Natural killer cell (primary cell): ENCODE measurements around the gene JAGN1. TPM values are rescaled to one million over a fixed set of nuclear protein-coding genes. Genes with fewer than 3 reads are reported as not detected.
A peak's percentile ranks its signal among the peaks of the same experiment; 100 is the strongest.
"Not testable (repeated sequence)": the region's sequence is repeated elsewhere in the genome, so short reads cannot be mapped to it uniquely, and the experiment has no call there.

Source experiments
- ATAC-seq, 3 donors: fragments of 150-1000 bp in 2 of 3; fragments of 200-7000 bp in 1 of 3; cut with Tn5 transposase; 1 replicate in 1 of 3; 2 replicates in 2 of 3; pipeline ENCODE4 v1.10.0; 2021; ENCODE audit warnings: mild to moderate bottlenecking in 2 of 3, moderate library complexity in 2 of 3
- DNase-seq, 2 donors: peaks; one replicate each; pipeline versions ENCODE4 v3.0.0 to v3.0.0-alpha.2; 2013 to 2021; ENCODE audit warnings: mixed read lengths in 1 of 2
- H3K27ac ChIP-seq: one replicate; pipeline ENCODE4 v1.5.1; 2013; ENCODE audit warnings: mild to moderate bottlenecking, low read length
- H3K27me3 ChIP-seq: one replicate; pipeline ENCODE4 v1.6.1; 2013; ENCODE audit warnings: low read length; ENCODE audit not compliant: control insufficient read depth, insufficient read depth
- H3K36me3 ChIP-seq: one replicate; pipeline ENCODE4 v1.6.1; 2013; ENCODE audit warnings: low read length; ENCODE audit not compliant: control insufficient read depth, insufficient read depth
- H3K4me1 ChIP-seq: one replicate; pipeline ENCODE4 v1.6.1; 2013; ENCODE audit warnings: low read length; ENCODE audit not compliant: control insufficient read depth, insufficient read depth
- H3K4me3 ChIP-seq: one replicate; pipeline ENCODE4 v1.5.1; 2013; ENCODE audit warnings: low read length
- H3K9me3 ChIP-seq: one replicate; pipeline ENCODE4 v1.6.1; 2013; ENCODE audit warnings: low read length; ENCODE audit not compliant: control insufficient read depth, insufficient read depth
- H3K27ac Mint-ChIP-seq, 2 donors: one replicate each; pipeline ENCODE4 v1.8.0; 2022; ENCODE audit warnings: mild to moderate bottlenecking in 2 of 2, mixed read lengths in 2 of 2, moderate library complexity in 1 of 2
- H3K27me3 Mint-ChIP-seq, 2 donors: one replicate each; pipeline ENCODE4 v1.8.0; 2022; ENCODE audit warnings: low read depth in 2 of 2, mixed read lengths in 2 of 2
- H3K36me3 Mint-ChIP-seq: one replicate; pipeline ENCODE4 v1.8.0; 2022; ENCODE audit warnings: mixed read lengths
- H3K4me1 Mint-ChIP-seq, 2 donors: one replicate each; pipeline ENCODE4 v1.8.0; 2022; ENCODE audit warnings: mixed read lengths in 2 of 2
- H3K4me3 Mint-ChIP-seq: one replicate; pipeline ENCODE4 v1.8.0; 2022; ENCODE audit warnings: mild to moderate bottlenecking, moderate library complexity, mixed read lengths
- H3K9me3 Mint-ChIP-seq, 2 donors: one replicate each; pipeline ENCODE4 v1.8.0; 2022; ENCODE audit warnings: mixed read lengths in 2 of 2
- WGBS: methylation state at CpG from one replicate; pipeline ENCODE4 v1.1.7; 2013; ENCODE audit warnings: missing lambda C conversion rate; ENCODE audit not compliant: insufficient coverage; 5-methylcytosine and 5-hydroxymethylcytosine counted together
- intact Hi-C: fragments of 100-400 bp; cut with micrococcal nuclease; formaldehyde crosslinking; loops from one replicate; pipeline ENCODE4 v1.14.2; 2022
- total RNA-seq, 4 donors: library from RNA; stranded (reverse); fragments of 120-200 nt in 1 of 4; gene quantifications; one replicate each; pipeline versions ENCODE4 v1.2.3 to v1.2.4, GENCODE V29; 2013 to 2022
- TF ChIP-seq, protein P1 (sequence below): fragments of 200-600 bp; IDR thresholded peaks from one replicate; pipeline ENCODE4 v1.8.0; 2022; ENCODE audit warnings: antibody characterized with exemption

The JAGN1 gene
- total RNA-seq, 3 donors from 2014 or later (not counting 1 experiment from before 2014, with no cell fraction given) = 15.4 to 16.6 (median 15.5) TPM

DNA sequence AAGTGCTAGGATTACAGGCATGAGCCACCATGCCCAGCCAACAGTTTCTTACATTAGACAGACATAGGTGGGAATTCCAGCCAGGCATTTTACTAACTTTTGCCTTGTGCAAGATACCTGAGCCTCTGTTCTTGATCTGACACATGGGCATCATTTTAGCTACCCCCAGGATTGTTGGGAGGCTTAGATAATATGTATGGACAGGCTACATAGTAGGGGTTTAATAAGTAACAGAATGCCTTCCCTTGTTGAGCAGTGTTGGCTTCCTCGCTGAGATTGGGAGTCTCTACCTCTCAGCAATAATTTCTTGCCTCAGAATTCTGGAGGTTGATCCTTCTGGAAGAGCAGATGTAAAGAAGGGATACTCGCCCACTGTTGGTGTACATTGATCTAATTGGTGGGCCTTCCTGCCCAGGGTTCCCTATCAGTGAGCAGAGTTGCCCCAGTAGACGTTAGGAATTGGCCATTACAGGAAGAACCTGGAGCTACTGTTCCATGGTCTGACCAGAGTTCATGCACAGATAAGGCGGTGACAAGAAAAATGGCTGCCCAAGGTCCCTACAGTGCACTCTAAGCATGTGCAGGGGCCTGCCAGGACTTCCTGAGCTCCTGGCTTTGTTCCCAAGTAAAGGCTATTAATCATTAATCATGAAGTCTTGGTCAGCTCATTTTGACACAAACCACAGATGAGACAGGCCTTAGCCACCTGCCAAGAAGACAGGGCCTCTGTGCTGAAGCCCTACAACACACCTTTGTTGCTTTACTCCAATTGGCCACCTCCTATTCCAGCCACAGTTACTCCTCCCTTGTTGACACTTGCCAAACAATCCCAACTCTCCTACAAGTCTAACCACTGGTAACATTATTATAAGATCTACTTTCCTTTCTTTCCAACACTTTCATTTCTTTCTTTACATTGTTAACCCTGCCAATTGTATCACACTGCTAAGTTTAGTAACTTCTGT, 7.3 kb downstream of the JAGN1 start:
- H3K36me3 ChIP-seq = peaks cover 11% of the 10 kb centered on the region
- WGBS = 64% methylated on average over 4 of the region's 4 CpGs
- Mint-ChIP-seq H3K9me3 (no peaks in the 10 kb centered on the region), H3K36me3 (peaks cover 6% of the 10 kb centered on the region), H3K4me3 (no peak overlapping the region), H3K27ac (peak overlapping the region; percentile 9 to 62), H3K4me1 (peaks cover 39% of the 10 kb centered on the region in 2 donors), H3K27me3 (no peaks in the 10 kb centered on the region)
- no peak overlapping the region for H3K4me3 ChIP-seq
- no peaks in the 10 kb centered on the region for H3K27me3 ChIP-seq
- H3K9me3 ChIP-seq = no peaks in the 10 kb centered on the region
- intact Hi-C loops = no loop called here
- TF ChIP-seq, protein P1, sequence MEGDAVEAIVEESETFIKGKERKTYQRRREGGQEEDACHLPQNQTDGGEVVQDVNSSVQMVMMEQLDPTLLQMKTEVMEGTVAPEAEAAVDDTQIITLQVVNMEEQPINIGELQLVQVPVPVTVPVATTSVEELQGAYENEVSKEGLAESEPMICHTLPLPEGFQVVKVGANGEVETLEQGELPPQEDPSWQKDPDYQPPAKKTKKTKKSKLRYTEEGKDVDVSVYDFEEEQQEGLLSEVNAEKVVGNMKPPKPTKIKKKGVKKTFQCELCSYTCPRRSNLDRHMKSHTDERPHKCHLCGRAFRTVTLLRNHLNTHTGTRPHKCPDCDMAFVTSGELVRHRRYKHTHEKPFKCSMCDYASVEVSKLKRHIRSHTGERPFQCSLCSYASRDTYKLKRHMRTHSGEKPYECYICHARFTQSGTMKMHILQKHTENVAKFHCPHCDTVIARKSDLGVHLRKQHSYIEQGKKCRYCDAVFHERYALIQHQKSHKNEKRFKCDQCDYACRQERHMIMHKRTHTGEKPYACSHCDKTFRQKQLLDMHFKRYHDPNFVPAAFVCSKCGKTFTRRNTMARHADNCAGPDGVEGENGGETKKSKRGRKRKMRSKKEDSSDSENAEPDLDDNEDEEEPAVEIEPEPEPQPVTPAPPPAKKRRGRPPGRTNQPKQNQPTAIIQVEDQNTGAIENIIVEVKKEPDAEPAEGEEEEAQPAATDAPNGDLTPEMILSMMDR = no peak
- peaks cover 12% of the 10 kb centered on the region for H3K4me1 ChIP-seq
- no peak overlapping the region for H3K27ac ChIP-seq
- ATAC-seq (no peak), DNase-seq (no peak)

DNA sequence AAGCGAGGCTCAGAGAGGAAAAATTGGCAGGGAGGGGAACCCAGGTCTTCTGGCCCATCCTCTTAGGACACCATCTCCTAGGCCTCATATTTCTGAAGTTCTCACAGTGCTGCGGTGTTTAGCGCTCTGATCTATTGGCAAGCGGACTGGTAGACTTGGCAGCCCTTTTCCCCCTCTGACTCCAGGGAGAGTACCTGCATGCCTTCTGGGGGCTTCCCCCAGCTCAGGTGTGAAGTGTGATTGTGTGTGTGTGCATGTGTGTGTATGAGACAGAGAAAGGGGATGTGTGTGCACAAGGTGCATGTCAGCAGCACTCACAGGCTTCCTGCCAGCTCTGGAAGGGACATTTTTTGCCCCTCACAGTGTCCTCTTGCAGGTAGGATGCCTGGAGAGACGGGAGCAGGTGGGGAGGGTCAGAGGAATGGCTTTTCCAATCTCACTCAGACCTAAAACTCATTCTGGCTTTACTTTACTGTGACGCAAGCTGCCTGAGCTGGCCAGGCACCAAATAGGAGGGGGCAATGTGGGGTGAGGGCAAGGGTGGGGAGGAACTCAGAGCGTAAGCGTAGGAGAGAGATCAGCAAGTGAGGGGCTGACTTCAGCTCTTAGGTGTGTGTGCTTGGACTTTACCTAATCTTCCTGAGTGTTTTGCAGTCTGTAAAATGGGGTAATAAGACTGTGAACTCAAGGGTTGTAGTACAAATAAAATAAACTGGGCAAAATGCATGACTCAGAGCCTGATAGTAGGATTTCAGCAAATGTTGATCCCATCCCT, 8.2 kb downstream of the JAGN1 start:
- WGBS = 91% methylated on average over 7 of the region's 8 CpGs
- Mint-ChIP-seq H3K36me3 (peaks cover 6% of the 10 kb centered on the region), H3K27me3 (no peaks in the 10 kb centered on the region), H3K4me3 (no peak overlapping the region), H3K9me3 (no peaks in the 10 kb centered on the region), H3K4me1 (peaks cover 30 to 40% of the 10 kb centered on the region in 2 donors), H3K27ac (peak overlapping the region; percentile 9 to 39)
- DNase-seq = no peak
- intact Hi-C loops = no loop called here
- no peak for ATAC-seq
- Histone ChIP-seq H3K4me1 (peaks cover 17% of the 10 kb centered on the region), H3K36me3 (peaks cover 8% of the 10 kb centered on the region), H3K4me3 (no peak overlapping the region), H3K27me3 (no peaks in the 10 kb centered on the region), H3K9me3 (no peaks in the 10 kb centered on the region), H3K27ac (no peak overlapping the region)
- TF ChIP-seq, protein P1 = no peak

DNA sequence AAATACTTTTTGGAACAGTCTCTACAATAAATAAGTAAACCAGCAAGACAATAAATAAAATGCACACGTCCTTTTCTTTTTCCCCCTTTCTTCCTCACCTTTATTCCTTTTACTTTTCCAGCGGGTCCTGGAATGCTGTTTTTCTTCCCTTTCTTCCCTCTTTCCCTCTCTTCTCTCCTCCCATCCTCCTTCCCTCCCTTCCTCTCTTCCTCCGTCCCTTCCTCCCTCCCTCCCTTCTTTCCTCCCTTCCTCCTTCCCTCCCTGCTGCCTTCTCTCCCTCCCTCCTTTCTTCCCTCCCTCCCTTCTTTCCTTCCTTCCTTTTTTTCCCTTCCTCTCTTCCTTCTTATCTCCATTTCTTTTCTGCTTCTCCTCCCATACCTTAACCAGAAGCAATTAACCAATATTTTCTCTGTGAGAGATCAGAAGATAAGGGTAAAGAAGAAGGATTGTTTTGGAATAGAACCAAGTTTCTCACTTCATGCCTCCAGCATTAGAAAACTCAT, 8.9 kb downstream of the JAGN1 start:
- Histone ChIP-seq H3K27ac (no peak overlapping the region), H3K27me3 (no peaks in the 10 kb centered on the region), H3K4me3 (no peak overlapping the region), H3K4me1 (peaks cover 17% of the 10 kb centered on the region), H3K36me3 (peaks cover 2% of the 10 kb centered on the region), H3K9me3 (no peaks in the 10 kb centered on the region)
- H3K4me3 Mint-ChIP-seq = no peak overlapping the region
- intact Hi-C loops = no loop called here
- H3K27ac Mint-ChIP-seq = peak overlapping the region in 1 of 2 donors; percentile 9
- no peaks in the 10 kb centered on the region for H3K27me3 Mint-ChIP-seq
- H3K4me1 Mint-ChIP-seq = peaks cover 24 to 34% of the 10 kb centered on the region in 2 donors
- TF ChIP-seq, protein P1 = no peak
- no peak for ATAC-seq
- WGBS = 89% methylated on average over 3 of the region's 3 CpGs
- no peaks in the 10 kb centered on the region for H3K9me3 Mint-ChIP-seq
- no peak for DNase-seq
- no peaks in the 10 kb centered on the region for H3K36me3 Mint-ChIP-seq

DNA sequence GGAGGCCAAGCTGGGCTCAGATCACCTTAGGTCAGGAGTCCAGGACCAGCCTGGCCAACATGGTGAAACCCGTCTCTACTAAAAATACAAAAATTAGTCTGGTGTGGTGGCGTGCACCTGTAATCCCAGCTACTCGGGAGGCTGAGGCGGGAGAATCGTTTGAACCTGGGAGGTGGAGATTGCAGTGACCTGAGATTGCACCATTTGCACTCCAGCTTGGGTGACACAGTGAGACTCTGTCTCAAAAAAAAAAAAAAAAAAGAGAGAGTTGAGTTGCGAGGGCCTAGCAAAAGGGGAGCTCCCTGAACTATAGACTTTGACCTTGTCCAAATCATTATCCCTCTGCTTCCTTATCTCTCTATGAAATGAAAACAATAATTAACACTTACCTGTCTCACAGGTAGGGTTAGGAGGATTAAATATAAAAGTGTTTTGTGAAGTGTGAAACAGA, 10.6 kb downstream of the JAGN1 start:
- H3K4me3 ChIP-seq, H3K27me3 ChIP-seq, H3K36me3 ChIP-seq, H3K27ac ChIP-seq, ATAC-seq, H3K9me3 ChIP-seq, intact Hi-C loops, H3K4me3 Mint-ChIP-seq, H3K9me3 Mint-ChIP-seq, DNase-seq, H3K27me3 Mint-ChIP-seq, H3K36me3 Mint-ChIP-seq: not testable (repeated sequence)
- Mint-ChIP-seq H3K27ac (peak overlapping the region in 1 of 2 donors; percentile 47), H3K4me1 (peaks cover 18 to 23% of the 10 kb centered on the region in 2 donors)
- WGBS = 94% methylated on average over 5 of the region's 6 CpGs
- peaks cover 17% of the 10 kb centered on the region for H3K4me1 ChIP-seq
